HG02798 (cell line): ENCODE measurements around the gene SGCD.

Experiments
- ATAC-seq: cut with Tn5 transposase; IDR thresholded peaks from one replicate; pipeline ENCODE4 v1.9.1; 2021; ENCODE audit warnings: mild to moderate bottlenecking; ENCODE audit not compliant: unreplicated experiment, poor library complexity

SGCD gene

GRCh38 chr5:156678484-156678883 lies 351.5 kb downstream of the SGCD start:
- ATAC-seq, result no peak

GRCh38 chr5:156680831-156681230 lies 353.9 kb downstream of the SGCD start:
- ATAC-seq, result no peak

DNA sequence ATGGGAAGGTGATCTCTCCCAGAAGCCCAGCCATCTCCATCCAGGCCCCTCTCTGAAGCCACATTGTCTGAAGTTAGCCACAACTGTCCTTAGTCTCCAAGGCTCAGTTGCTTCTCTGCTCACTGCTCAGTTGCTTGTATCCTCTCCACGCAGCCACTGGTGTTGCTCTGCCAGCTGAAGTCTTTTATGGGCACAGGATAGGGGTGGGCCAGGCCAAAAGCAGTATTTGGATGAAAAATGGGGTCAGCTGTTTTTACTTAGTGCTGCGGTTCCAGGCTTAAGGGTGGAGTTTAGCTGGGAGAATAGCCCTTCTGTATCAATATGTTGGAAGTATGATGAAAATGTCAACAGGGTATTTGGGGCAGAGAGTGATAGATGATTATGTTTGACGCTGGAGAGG lies 354.3 kb downstream of the SGCD start:
- ATAC-seq, result no peak

DNA sequence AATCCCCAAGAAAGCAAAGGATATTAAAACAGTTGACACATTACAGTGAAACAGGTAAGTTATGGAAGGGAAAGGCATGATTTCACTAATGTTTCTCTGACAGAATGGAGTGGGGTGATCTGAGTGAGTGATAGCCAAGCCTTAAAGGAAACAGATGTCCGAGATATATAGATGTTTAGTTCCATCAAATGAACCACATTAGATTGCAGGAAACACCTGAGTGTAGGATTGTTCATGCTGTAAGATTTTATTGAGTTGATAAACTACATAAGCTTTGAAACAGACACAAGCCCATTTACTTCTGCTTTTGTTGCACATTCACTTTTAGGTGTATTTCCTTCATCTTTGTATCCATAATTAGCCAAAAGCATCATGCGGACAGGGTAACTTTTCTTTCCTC lies 356.0 kb downstream of the SGCD start:
- no peak for ATAC-seq

DNA sequence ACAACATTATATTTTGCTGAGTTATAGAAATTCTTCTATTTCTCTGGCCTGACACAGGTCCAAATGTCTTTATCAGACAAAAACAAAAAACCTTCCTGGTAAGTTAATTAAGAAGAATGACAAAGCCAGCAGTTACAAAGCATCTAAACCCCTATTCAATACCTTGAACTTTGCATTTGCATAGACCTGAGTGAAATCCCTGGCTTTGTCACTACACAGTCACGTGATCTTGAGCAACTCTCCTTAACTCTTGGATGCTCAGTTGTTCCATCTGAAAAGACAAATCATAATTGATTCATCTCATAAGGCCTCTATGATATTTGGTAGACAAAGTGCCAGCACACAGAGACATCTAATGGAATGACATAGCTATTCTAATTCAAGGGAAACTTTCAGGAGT lies 356.5 kb downstream of the SGCD start:
- ATAC-seq, result no peak

DNA sequence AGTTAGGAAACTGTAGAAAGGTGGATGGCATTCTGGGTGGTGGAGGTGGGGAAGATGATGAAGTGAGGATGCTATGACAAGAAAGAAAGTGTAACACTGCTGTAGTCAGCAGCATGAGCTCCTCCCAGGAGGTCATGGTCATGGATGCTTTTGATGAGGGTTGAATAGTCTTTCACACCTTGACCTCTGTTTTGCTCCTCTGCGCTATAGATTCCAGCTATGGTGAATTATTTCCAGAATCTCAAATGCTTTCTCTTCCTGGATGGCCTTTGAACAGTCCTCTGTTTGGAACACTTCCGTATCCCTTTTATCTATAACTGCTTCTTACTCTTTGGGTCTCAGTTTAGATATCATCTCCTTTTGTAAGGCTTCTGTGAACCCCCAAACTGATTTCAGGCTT lies 357.3 kb downstream of the SGCD start:
- no peak for ATAC-seq

GRCh38 chr5:156685481-156685880 lies 358.5 kb downstream of the SGCD start:
- ATAC-seq, result no peak

- ATAC-seq, result no peak
Measured at GRCh38 chr5:156686380-156686779, 359.4 kb downstream of the SGCD start.

GRCh38 chr5:156686796-156687195 lies 359.8 kb downstream of the SGCD start:
- no peak for ATAC-seq

- no peak for ATAC-seq
Measured at GRCh38 chr5:156687514-156687913, 360.6 kb downstream of the SGCD start.

DNA sequence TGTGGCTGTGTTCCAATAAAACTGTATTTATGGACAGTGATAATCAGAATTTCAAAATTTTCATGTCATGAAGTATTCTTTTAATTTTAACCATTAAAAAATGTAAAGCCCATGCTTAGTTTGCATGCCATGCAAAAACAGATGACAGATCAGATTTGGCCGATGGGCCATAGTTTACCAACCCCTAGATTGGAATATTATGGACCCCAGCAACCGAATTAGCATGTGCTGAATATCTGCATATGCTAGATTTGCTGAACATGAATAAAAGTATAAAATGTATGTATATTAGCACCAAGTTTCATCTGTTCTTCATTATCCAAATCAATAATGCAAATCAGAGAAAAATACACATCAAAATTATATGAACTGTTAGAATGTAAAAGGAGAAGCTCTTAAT lies 364.6 kb downstream of the SGCD start:
- no peak for ATAC-seq

DNA sequence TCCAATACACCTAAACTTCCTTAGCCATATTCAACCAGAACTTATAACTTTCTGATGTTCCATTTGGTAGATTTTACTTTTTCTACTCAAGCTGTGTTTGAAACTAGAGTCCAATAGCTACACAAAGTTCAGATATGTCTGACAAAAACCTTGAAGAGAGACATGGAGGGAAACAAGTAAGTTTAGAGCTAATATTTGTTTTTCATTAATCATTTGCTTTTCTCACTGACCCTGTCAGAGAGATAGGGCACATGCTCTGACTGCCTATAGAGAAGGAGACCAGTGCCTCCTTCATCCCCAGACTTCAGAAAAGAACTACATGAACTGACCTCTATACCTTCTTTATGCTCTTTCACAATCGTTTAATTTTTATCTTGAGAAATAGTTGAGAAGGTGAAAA lies 366.1 kb downstream of the SGCD start:
- ATAC-seq, result no peak

- ATAC-seq, result no peak
Measured at GRCh38 chr5:156694598-156694997, 367.6 kb downstream of the SGCD start.

- ATAC-seq, result peak; percentile 42
Measured at GRCh38 chr5:156695774-156696173, 368.8 kb downstream of the SGCD start.

DNA sequence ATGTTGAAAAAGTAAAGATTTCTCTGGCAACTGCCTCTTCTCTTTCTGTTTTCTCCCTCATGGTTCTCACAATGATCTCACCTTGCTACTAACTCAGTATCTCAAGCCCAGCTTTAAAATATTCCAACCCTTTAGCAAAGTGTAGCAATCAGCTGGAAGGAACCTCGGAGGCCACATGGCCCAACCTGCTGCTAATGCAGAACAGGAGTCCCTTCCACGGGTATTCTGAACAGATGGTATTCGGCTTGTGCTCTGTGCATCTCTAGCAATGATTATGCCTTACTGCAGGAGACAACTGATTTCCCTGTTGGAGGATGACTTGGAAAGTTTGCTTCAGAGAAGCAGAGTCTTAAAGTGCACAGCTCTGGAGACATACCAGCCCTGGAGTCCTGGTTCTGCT lies 371.4 kb downstream of the SGCD start:
- no peak for ATAC-seq

DNA sequence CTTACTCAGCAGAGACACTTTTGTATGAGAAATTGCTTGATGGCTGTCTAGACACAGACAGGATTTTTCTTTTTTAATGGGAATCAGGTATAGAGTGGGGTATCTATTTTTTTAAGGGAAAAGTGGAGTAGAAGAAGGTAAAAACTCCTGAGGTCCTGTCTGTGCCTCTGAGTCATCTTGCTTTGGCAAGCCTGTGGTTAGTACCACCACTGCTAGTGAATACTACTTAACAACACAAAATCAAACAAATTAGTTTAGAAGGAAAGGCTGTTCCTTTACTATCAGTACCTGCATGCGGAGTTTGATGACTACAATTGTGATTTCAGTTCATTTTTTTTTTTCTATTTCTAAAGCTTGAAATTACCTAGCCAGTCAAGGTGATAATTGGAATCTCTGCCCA lies 372.2 kb downstream of the SGCD start:
- ATAC-seq, result no peak

GRCh38 chr5:156704139-156704538 lies 377.2 kb downstream of the SGCD start:
- no peak for ATAC-seq

DNA sequence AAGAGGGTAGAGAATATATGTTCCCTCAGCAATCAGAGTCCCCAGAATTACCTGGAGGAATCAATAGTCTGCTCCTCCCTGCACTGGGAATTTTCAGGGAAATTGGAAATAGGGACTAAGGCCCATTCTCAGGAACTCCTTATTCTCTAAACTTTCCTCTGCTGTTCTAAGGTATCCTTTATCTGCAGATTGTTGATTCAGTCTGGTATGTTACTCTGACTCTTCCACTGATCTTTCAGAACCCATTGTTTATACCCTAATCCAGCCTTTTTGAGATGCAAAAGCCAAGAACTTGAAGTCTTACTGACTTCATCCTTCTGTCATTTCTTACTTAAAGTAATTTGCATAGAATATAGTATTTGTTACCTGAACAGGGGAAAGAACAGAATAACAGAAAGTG lies 379.7 kb downstream of the SGCD start:
- no peak for ATAC-seq

DNA sequence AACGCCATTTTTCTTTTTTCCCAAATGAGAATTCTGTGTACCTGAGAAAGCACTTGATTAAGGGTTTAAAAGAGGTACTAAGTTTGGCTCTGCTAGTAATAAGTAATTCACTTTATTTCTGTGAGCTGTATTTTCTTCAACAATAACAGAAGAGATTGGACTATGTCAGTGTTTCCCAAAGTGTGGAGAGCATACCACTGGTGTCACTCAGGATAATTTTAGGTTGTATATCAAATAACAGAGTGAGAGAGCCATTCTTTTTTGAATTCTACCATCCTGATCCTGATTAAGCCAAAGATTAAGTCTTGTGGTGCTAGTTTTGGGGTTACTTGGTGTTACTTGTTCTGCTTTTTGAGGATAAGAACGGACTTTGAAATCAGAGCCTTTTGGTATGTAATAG lies 380.8 kb downstream of the SGCD start:
- no peak for ATAC-seq

DNA sequence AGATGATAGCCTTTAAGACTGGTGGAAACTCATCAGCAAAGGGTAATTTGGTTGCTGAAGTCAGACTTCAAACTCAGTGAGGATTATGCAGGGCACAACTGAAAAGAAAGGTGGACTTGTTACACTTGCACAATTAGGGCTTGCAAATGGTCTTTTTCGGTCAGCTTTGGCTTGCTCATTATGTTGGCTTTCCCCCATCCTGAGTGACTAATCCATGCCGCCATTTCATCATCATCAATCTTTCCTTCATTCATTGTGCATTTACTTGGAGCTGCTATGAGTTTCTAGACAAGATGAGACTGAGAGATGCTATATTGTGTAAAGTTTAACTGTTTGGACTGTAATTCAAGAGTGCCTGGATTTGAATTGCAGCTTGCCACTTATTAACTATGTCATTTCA lies 388.3 kb downstream of the SGCD start:
- no peak for ATAC-seq

DNA sequence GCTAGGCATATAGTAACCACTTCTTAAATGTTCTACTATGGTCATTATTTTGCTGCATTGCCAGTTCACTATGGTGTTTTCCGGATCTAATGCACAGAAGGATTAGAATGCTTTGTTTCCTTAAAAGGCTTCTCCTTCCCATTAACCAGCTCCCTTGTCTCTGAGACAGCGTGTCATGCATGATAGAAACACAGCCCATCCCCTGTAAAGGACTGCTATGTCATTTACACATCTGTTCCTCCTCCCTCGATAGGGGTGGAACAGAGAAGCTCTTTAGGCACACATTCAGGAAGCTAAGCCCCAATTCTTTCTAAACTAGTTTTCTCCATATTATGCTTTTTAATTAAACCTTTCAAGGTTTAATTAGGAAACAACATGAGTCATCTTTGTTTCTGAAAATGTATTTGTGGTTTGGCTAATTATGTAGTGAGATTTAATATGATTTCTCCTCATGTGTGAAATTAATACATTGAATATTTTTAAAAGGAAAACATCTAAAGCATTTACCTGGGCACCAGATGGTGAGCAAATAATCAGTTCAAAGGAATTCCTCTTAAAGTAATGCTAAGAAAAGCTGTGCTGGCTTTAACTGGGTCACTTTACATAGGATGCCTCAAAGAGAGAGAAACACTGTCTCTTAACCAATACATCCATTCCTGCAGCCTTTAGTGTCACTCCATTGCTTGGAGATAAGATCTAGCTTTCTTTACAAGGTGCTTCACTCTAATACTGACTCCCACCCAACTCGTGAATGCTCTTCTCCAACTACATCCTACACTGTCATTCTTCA lies 389.8 kb downstream of the SGCD start:
- ATAC-seq, result no peak

- no peak for ATAC-seq
Measured at GRCh38 chr5:156718985-156719384, 392.0 kb downstream of the SGCD start.

DNA sequence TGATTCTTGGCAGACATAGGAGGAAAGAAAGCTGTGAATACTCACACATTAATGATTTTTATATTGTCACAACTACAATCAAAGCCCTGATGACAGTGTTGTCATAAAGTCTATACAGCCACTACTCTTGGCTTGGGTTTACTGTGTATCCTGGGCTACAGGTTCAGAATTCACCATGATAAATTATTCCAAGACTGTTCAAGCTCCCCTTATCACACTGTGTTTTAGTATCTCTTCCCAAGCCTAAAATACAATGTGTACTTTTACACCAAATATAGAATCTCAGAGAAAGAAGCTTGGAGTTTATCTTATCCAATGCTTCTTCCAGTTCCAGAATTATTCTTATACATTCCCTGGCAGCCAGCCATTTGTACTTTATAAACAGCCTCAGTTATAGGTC lies 395.4 kb downstream of the SGCD start:
- no peak for ATAC-seq
